T-cell (primary cell): ENCODE results near the gene SCGB1C1. TPM values are rescaled to one million over a fixed set of nuclear protein-coding genes. Genes with fewer than 3 reads are reported as not detected.

ENCODE experiments used
- ATAC-seq, 4 experiments: fragments of 200-7000 bp in 3 of 4; fragments of 150-1000 bp in 1 of 4; cut with Tn5 transposase; replicated peaks in 1 of 4; 1 replicate in 3 of 4; 2 replicates in 1 of 4; pipeline ENCODE4 v1.10.0; 2021; ENCODE audit warnings: moderate library complexity in 3 of 4, mild to moderate bottlenecking in 2 of 4, moderate number of reproducible peaks in 1 of 4
- CTCF ChIA-PET, 2 donors: fragments of 300-600 bp; sonication (Branson Sonifier 250); formaldehyde crosslinking; loops; one replicate each; lab custom pipeline; 2022; ENCODE audit warnings: antibody characterized with exemption in 2 of 2; lab: Charles Lee
- POLR2A ChIA-PET, 2 donors: fragments of 300-600 bp; sonication (Branson Sonifier 250); formaldehyde crosslinking; loops; one replicate each; lab custom pipeline; 2022; ENCODE audit warnings: antibody characterized with exemption in 2 of 2; lab: Charles Lee
- DNase-seq, 35 experiments: peaks; one replicate each; pipeline versions ENCODE4 v3.0.0 to v3.0.0-alpha.2; 2013 to 2023
- H3K27ac ChIP-seq: one replicate; pipeline ENCODE4 v1.5.1; 2013; ENCODE audit warnings: low read length
- H3K27me3 ChIP-seq, 2 experiments: replicated peaks in 1 of 2; 1 replicate in 1 of 2; 2 replicates in 1 of 2; pipeline versions ENCODE4 v1.6.1 to v1.7.0; 2013; ENCODE audit warnings: low read length in 1 of 2, mixed read lengths in 1 of 2; ENCODE audit not compliant: control insufficient read depth in 2 of 2, insufficient read depth in 2 of 2; ENCODE audit errors: extremely low read depth in 1 of 2
- H3K36me3 ChIP-seq, 2 donors: 1 replicate in 1 of 2; 2 replicates in 1 of 2; pipeline versions ENCODE4 v1.6.1 to v1.7.0; 2013; ENCODE audit warnings: low read length in 1 of 2; ENCODE audit not compliant: control insufficient read depth in 2 of 2, insufficient read depth in 1 of 2; ENCODE audit errors: extremely low read depth in 1 of 2
- H3K4me1 ChIP-seq, 2 experiments: 1 replicate in 1 of 2; 2 replicates in 1 of 2; pipeline versions ENCODE4 v1.6.1 to v1.7.0; 2013; ENCODE audit warnings: low read length in 2 of 2, mixed read lengths in 1 of 2; ENCODE audit not compliant: insufficient read depth in 2 of 2, control insufficient read depth in 1 of 2; ENCODE audit errors: extremely low read depth in 1 of 2
- H3K4me3 ChIP-seq, 2 donors: 1 replicate in 1 of 2; 2 replicates in 1 of 2; pipeline versions ENCODE4 v1.5.1 to v1.7.0; 2013; ENCODE audit warnings: mild to moderate bottlenecking in 2 of 2, low read length in 1 of 2, moderate library complexity in 1 of 2; ENCODE audit not compliant: control insufficient read depth in 1 of 2; ENCODE audit errors: extremely low read depth in 1 of 2
- H3K9me3 ChIP-seq: 2 replicates; pipeline ENCODE4 v1.7.0; 2013
- H3K27ac Mint-ChIP-seq, 2 donors: one replicate each; pipeline ENCODE4 v1.8.0; 2020 to 2021; ENCODE audit warnings: mild to moderate bottlenecking in 2 of 2, mixed read lengths in 2 of 2
- H3K27me3 Mint-ChIP-seq, 2 donors: one replicate each; pipeline ENCODE4 v1.8.0; 2021 to 2022; ENCODE audit warnings: mixed read lengths in 2 of 2
- H3K36me3 Mint-ChIP-seq: one replicate; pipeline ENCODE4 v1.8.0; 2021; ENCODE audit warnings: mixed read lengths
- H3K4me1 Mint-ChIP-seq, 3 donors: one replicate each; pipeline ENCODE4 v1.8.0; 2020 to 2022; ENCODE audit warnings: mixed read lengths in 3 of 3, mild to moderate bottlenecking in 1 of 3
- H3K4me3 Mint-ChIP-seq, 3 donors: one replicate each; pipeline ENCODE4 v1.8.0; 2020 to 2022; ENCODE audit warnings: mild to moderate bottlenecking in 3 of 3, mixed read lengths in 3 of 3, moderate library complexity in 3 of 3
- H3K9me3 Mint-ChIP-seq, 3 donors: one replicate each; pipeline ENCODE4 v1.8.0; 2020 to 2022; ENCODE audit warnings: mixed read lengths in 3 of 3
- WGBS: methylation state at CpG from one replicate; pipeline ENCODE4 v1.1.5; 2013; ENCODE audit warnings: missing lambda C conversion rate; ENCODE audit not compliant: insufficient coverage; 5-methylcytosine and 5-hydroxymethylcytosine counted together
- total RNA-seq, 35 experiments: library from RNA in 6 of 35; stranded (reverse) in 6 of 35; fragments of 120-200 nt in 1 of 35; gene quantifications; one replicate each; pipeline versions ENCODE4 v1.2.1 to v1.2.4 and lab custom pipeline; 2013 to 2026

Gene SCGB1C1
- total RNA-seq, 5 donors from 2014 or later (not counting 1 experiment from before 2014, with no cell fraction given): not detected

DNA sequence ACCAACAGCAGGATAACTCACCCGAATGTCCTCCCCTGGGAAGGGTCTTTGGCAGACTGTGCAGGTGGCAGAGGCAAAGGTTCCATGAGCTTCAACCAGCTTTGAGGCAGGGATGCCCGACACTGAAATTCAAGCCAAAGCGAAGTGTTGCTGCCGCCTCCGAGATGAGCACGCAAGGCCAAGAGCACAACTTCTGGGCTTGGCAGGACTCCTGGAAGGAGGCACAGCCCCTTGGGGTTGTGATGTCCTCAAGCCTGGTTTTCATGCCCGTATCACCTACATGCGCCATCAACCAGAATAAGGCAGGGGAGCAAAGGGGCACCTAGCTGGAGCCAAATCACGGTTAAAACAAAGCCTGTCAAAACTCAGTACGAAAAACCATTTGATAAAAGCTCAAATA lies 37.6 kb downstream of the SCGB1C1 start:
- Mint-ChIP-seq H3K36me3 (peaks cover 22% of the 10 kb centered on the region), H3K27me3 (no peaks in the 10 kb centered on the region), H3K4me1 (peaks cover 16 to 21% (median 20%) of the 10 kb centered on the region in 3 donors), H3K9me3 (no peaks in the 10 kb centered on the region), H3K27ac (no peak overlapping the region), H3K4me3 (no peak overlapping the region)
- Histone ChIP-seq H3K9me3 (no peaks in the 10 kb centered on the region), H3K4me3 (no peak overlapping the region), H3K36me3 (peaks cover 0 to 2% of the 10 kb centered on the region in 2 donors), H3K4me1 (peaks cover 2 to 10% of the 10 kb centered on the region in 2 experiments), H3K27me3 (no peaks in the 10 kb centered on the region), H3K27ac (no peak overlapping the region)
- ChIA-PET POLR2A (interaction anchor here (0.6 to 0.7 kb wide), 3 partner anchors 11 to 14 kb away, joined by 3 read pairs; no protein-coding TSS in a partner anchor), CTCF (no interaction called here)
- DNase-seq: no peak
- no peak for ATAC-seq
- WGBS: 100% methylated on average over 6 of the region's 10 CpGs

GRCh38 chr11:232783-233565 lies 40.1 kb downstream of the SCGB1C1 start:
- Histone ChIP-seq H3K9me3 (no peaks in the 10 kb centered on the region), H3K27ac (no peak overlapping the region), H3K36me3 (peaks cover 0 to 2% of the 10 kb centered on the region in 2 donors), H3K27me3 (no peaks in the 10 kb centered on the region), H3K4me1 (peaks cover 11 to 22% of the 10 kb centered on the region in 2 experiments), H3K4me3 (no peak overlapping the region)
- Mint-ChIP-seq H3K27me3 (no peaks in the 10 kb centered on the region), H3K9me3 (no peaks in the 10 kb centered on the region), H3K36me3 (peaks cover 14% of the 10 kb centered on the region), H3K4me1 (peaks cover 25 to 32% (median 28%) of the 10 kb centered on the region in 3 donors), H3K27ac (no peak overlapping the region), H3K4me3 (no peak overlapping the region)
- no peak for DNase-seq
- ATAC-seq: no peak
- ChIA-PET CTCF (no interaction called here), POLR2A (no interaction called here)
- 96% methylated on average over 19 of the region's 20 CpGs for WGBS

GRCh38 chr11:235180-235579 lies 42.3 kb downstream of the SCGB1C1 start:
- ChIA-PET POLR2A (interaction anchor here in 1 of 2 donors (0.6 to 1.0 kb wide), 3 partner anchors 22 to 32 kb away, joined by 3 to 4 read pairs (median 3); partner anchors contain the start of genes BET1L and RIC8A), CTCF (no interaction called here)
- H3K36me3 Mint-ChIP-seq: peaks cover 4% of the 10 kb centered on the region
- Histone ChIP-seq H3K36me3 (peaks cover 5 to 6% of the 10 kb centered on the region in 2 donors), H3K27me3 (no peaks in the 10 kb centered on the region), H3K27ac (peak overlapping the region; percentile 73), H3K9me3 (no peaks in the 10 kb centered on the region), H3K4me1 (peaks cover 12 to 25% of the 10 kb centered on the region in 2 experiments), H3K4me3 (peak overlapping the region in 1 of 2 donors; percentile 100)
- 81% methylated on average over 7 of the region's 8 CpGs for WGBS
- DNase-seq (no peak), ATAC-seq (no peak)
- H3K27ac Mint-ChIP-seq: peak overlapping the region; percentile 83 to 85
- H3K4me3 Mint-ChIP-seq: peak overlapping the region; percentile 81 to 94 (median 90)
- H3K27me3 Mint-ChIP-seq: no peaks in the 10 kb centered on the region
- no peaks in the 10 kb centered on the region for H3K9me3 Mint-ChIP-seq
- peaks cover 33 to 44% (median 41%) of the 10 kb centered on the region in 3 donors for H3K4me1 Mint-ChIP-seq

DNA sequence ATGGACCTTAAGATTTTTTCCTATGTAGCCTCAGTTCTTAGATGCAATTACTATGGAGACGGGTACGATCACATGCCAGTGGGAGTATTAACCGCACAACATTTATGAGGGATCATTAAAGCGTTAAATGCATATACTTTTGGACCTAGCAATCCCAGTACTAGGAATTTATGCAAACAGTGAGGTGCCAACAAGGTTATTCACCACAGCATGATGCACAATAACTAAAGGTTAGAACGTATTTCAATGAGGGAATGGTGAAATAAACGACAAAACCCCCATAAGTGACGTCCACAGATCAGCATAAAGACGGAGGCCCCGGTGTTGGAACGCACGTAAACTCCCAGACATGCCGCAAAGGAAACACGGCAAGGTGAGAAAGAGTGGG lies 42.7 kb downstream of the SCGB1C1 start:
- ATAC-seq (peak; percentile 35 to 73 (median 42)), DNase-seq (peak in 24 of 35 experiments; percentile 54 to 87 (median 70))
- CTCF ChIA-PET: no interaction called here
- POLR2A ChIA-PET: interaction anchor here in 1 of 2 donors (1.0 kb wide), 1 partner anchor 28 kb away, joined by 4 read pairs; the partner anchor contains the start of genes BET1L and RIC8A
- Histone ChIP-seq H3K9me3 (no peaks in the 10 kb centered on the region), H3K4me3 (peak overlapping the region; percentile 60 to 100), H3K36me3 (peaks cover 5 to 9% of the 10 kb centered on the region in 2 donors), H3K4me1 (peaks cover 12 to 25% of the 10 kb centered on the region in 2 experiments), H3K27me3 (no peaks in the 10 kb centered on the region), H3K27ac (peak overlapping the region; percentile 73)
- Mint-ChIP-seq H3K4me3 (peak overlapping the region; percentile 81 to 94 (median 90)), H3K27me3 (no peaks in the 10 kb centered on the region), H3K36me3 (peaks cover 5% of the 10 kb centered on the region), H3K4me1 (peaks cover 36 to 44% (median 43%) of the 10 kb centered on the region in 3 donors), H3K27ac (peak overlapping the region; percentile 83 to 85), H3K9me3 (no peaks in the 10 kb centered on the region)
- WGBS: 3% methylated on average over 7 of the region's 13 CpGs

DNA sequence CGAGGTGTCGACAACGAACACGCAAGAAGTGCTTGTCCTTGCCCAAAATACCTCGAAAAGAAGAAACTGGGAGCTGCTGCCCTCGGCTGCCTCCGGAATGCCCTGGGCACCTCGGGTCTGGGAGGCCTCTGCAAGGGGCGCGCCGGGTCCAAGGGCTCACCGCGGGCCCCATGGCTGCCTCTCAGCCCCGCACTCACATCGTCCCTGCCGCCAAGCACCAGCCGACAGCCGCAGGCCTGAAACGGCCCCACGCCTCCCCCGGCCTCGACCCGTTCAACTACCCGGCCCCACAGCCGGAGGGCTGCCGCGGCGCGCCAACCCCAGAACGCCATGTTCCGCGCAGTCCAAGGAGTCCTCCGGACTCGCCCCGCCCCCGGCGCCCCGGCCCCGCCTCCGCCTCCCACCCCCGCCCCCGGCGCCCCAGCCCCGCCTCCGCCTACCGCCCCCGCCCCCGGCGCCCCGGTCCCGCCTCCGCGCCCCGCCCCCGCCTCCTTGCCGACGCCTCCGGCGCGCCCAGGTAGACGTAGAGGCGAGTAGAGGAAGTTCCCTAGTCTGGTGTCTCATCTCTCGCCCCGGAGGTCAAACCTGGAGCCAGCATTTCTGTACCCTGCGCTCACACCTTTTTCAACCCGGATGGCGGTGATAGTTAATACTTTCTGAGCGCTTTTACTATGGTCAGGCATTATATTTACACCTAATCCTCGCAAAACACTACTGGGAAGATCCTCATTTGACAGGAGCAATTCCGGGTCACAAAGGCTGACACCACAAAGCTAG lies 43.3 kb downstream of the SCGB1C1 start, which contains the start of gene SIRT3:
Gene SIRT3 (minus strand): TSS at position 346 of the 777 bp plus-strand sequence. CDS start 14 bp downstream, at position 332.
- peak; percentile 77 to 90 (median 87) for ATAC-seq
- peak within 1 kb of the TSS; percentile 99 for H3K27ac ChIP-seq
- H3K4me1 ChIP-seq: peaks cover 12 to 25% of the 10 kb centered on the region in 2 experiments
- DNase-seq: peak; percentile 70 to 93 (median 82)
- peaks cover 5 to 12% of the 10 kb centered on the region in 2 donors for H3K36me3 ChIP-seq
- WGBS: under 1% methylated on average over 41 of the region's 70 CpGs
- H3K4me3 ChIP-seq: peak within 1 kb of the TSS; percentile 96 to 100
- ChIA-PET CTCF (interaction anchor here in 1 of 2 donors (0.8 to 1.1 kb wide), 3 partner anchors 29 to 171 kb away, joined by 3 read pairs; partner anchors contain the start of genes BET1L and PGGHG), POLR2A (interaction anchor here in 1 of 2 donors (0.6 to 2.0 kb wide), 2 partner anchors 15 to 28 kb away, joined by 5 to 13 read pairs; no protein-coding TSS in a partner anchor)
- H3K9me3 ChIP-seq: no peaks in the 10 kb centered on the region
- Mint-ChIP-seq H3K36me3 (peaks cover 6% of the 10 kb centered on the region), H3K4me1 (peaks cover 38 to 46% (median 44%) of the 10 kb centered on the region in 3 donors), H3K27ac (peak within 1 kb of the TSS; percentile 99 to 100), H3K9me3 (no peaks in the 10 kb centered on the region), H3K27me3 (no peaks in the 10 kb centered on the region), H3K4me3 (peak within 1 kb of the TSS; percentile 94 to 98 (median 96))
- H3K27me3 ChIP-seq: no peaks in the 10 kb centered on the region
